GM21737 (cell line): ENCODE results near the gene B4GALNT3.

ENCODE experiments used
- ATAC-seq: cut with Tn5 transposase; IDR thresholded peaks from one replicate; pipeline ENCODE4 v1.9.1; 2021; ENCODE audit warnings: mild to moderate bottlenecking, moderate library complexity; ENCODE audit not compliant: unreplicated experiment

The B4GALNT3 gene

GRCh38 chr12:466762-467161 is 7.0 kb downstream of the B4GALNT3 start:
- no peak for ATAC-seq

GRCh38 chr12:467591-467990 is 7.9 kb downstream of the B4GALNT3 start:
- ATAC-seq = no peak

DNA sequence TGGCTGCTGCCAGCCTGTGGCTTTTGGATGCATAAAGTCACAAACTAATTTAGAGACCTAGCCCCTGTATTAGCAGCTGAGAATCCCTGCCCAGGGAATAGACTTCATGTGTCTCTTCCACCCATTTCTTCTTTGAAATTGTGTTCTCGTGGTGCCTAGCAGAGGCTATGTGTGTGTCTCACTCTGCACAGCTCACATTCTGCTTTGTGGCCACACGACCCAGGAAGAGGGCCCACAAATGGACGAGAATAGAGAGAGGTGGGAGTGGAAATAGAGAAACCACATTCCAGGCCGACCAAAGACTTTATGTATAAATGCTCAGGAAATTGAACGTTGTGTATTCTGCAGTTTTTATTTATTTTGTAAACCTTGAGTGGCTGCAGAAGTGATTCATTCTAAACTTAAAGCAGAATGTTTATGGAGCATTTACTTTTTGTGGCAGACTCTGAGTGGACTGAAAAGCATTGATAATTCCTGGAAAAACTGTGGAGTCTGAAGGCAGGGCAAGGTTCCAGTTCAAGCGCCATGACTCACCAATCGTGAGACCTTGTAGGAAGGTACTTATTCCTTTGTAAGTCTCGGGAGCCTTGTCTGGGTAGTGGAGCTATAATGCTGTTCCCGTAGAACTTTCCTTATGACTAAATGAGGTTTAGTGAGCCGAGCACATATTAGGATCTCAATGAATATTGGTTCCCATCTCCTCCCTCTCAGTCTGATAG is 9.1 kb downstream of the B4GALNT3 start:
- ATAC-seq = no peak

- ATAC-seq = no peak
Measured at GRCh38 chr12:470133-470532, 10.4 kb downstream of the B4GALNT3 start.

DNA sequence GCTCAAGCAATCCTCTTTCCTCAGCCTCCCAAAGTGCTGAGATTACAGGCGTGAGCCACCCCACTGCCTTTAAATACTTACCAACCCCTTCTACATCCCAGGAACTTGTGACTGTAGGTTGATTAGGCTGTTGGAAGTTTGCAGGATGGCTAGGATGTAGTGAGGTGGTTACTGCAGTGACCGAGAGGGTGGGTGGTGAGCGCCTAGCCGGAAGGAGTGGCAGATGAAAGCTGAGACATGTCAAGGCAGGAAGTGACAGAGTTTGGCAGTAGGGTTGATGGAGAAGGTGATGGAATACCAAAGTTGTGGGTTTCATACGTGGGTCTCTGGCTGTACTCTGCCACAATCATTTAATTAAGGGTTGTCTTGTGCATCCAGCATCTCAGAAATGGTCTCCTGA is 13.5 kb downstream of the B4GALNT3 start:
- no peak for ATAC-seq

DNA sequence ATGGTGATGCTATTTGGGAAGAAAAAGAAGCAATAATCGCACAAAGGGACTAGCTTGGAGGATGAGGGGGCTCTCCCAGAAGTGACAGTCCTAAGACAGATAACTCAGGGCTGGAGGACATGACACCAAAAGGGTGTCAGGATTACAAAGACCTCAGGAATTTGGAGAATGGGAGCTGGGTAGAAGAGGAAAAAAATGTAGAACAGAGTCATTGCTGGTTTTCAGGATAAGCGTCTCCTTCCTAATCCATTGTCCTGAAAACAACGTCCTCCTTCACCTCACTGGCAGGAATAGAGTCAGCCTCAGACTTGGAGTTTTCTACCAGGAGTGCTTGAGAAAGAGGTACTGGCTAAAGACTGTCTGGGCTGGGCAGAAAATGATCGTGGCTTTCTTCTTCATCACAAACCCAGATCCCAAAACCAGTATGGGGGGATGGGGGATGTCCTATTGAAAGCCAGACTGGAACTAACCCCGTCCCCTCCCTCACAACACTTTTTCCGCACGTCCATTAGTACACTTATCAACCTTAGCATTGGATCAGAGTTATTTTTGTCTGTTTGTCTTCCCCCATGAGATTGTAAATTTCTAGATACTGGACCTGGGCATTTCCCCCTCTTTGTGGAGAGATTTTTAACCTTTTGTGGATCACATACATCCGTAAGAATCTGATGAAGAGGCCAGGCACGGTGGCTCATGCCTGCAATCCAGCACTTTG is 14.3 kb downstream of the B4GALNT3 start:
- ATAC-seq = no peak

GRCh38 chr12:475286-475685 is 15.5 kb downstream of the B4GALNT3 start:
- ATAC-seq = no peak

DNA sequence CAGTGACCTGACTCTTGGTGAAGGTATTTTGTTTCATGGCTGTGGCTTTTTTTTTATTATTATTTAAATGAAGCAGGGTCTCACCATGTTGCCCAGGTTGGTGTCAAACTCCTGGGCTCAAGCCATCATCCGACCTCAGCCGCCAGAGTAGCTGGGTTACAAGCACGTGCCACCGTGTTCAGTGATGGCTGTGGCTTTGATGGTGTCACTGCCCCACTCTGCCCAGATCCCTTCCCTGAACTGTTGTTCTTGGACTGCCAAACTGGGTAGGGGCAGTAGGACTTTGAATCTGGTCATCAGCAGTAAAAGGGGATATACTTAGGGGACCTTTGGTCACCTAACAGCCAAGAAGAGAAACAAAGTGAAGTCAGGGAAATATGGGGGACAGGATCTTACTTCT is 19.4 kb downstream of the B4GALNT3 start:
- no peak for ATAC-seq

- ATAC-seq = no peak
Measured at GRCh38 chr12:480831-481816, 21.4 kb downstream of the B4GALNT3 start.

DNA sequence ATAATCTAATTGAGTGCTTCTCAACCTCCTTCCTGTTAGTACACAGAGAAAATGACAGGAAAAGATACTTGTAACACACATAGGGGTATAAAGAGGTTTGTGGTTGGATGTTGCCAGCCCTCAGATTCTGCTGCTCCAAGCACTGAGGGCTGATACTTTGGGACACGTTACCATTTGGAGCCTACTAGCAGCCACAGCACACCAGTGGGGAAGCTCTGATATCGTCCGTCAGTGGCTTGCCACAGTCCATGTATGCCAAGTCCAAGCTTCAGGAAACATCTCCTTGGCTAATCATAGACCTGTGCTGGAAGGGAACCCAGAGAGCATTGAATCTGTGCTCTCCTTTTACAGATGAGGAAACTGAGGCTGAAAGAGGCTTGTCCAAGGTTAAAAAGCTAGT is 22.3 kb downstream of the B4GALNT3 start:
- ATAC-seq = no peak

DNA sequence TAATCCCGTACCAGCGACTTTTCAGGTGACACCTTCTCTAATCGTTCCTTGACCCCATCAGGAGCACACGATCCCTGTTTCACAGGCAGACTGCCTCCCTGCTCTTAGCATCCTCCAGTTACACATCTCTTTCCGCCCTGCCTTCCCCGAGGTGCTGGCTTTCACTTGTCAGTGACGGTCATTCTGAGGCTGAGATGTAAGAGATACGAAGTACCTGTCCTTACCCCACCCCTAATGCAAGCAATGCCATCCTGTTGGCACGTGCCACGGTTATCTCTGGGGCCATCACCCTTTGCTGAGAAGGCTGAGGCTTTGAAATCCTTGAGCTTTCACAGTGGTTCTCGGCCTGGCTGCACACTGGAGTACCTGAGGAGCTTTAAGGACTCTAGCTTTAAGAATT is 24.4 kb downstream of the B4GALNT3 start:
- ATAC-seq = no peak

- ATAC-seq = no peak
Measured at GRCh38 chr12:490260-490659, 30.5 kb downstream of the B4GALNT3 start.

DNA sequence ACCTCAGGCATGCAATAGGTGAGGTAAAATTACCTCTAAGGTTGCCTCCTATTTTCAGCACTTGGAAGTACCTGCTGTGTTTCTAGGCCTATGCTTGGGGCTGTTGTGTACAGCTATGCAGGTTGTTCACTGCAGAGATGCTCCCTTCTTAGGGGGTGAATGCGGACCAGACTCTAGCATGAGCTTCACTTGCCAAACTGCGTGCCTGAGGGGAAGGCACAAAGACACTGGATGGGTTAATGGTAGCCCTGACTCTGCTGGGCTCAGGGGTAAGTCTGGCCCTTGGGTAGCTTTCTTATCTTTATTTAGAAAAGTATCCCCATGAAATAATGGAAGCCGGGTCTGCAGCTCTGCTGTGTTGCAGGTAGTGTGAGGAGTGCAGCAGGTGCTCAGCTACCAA is 35.7 kb downstream of the B4GALNT3 start:
- no peak for ATAC-seq

- ATAC-seq = no peak
Measured at GRCh38 chr12:496736-497135, 37.0 kb downstream of the B4GALNT3 start.

GRCh38 chr12:497501-498160 is 37.9 kb downstream of the B4GALNT3 start:
- ATAC-seq = no peak

DNA sequence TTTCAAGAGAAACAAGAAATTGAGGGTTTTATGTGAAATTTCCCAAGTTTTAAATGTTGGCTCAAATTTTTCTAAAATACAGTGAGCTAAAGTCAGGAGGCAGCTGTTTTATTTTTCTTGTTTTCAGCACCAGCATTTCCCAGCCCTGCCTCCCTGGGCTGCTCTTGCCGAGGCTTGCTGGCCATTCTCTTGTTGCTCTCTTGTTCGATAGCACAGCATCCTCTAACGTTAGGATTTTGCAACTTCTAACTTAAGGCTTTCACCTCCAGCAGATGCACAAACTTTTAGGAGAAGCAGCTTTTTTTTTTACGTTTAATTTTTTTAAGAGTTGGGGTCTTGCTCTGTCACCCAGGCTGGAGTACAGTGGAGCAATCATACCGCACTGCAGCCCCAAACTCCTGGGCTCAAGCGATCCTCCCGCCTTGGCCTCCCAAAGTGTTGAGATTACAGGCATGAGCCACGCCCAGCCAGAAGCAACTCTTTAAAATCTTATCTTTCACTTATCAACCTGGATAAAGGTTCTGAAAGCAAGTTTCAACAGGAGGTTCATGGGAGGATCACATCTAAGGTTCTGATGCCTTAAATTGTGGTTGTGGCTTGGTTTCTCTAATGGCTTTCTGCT is 40.2 kb downstream of the B4GALNT3 start:
- ATAC-seq = no peak

DNA sequence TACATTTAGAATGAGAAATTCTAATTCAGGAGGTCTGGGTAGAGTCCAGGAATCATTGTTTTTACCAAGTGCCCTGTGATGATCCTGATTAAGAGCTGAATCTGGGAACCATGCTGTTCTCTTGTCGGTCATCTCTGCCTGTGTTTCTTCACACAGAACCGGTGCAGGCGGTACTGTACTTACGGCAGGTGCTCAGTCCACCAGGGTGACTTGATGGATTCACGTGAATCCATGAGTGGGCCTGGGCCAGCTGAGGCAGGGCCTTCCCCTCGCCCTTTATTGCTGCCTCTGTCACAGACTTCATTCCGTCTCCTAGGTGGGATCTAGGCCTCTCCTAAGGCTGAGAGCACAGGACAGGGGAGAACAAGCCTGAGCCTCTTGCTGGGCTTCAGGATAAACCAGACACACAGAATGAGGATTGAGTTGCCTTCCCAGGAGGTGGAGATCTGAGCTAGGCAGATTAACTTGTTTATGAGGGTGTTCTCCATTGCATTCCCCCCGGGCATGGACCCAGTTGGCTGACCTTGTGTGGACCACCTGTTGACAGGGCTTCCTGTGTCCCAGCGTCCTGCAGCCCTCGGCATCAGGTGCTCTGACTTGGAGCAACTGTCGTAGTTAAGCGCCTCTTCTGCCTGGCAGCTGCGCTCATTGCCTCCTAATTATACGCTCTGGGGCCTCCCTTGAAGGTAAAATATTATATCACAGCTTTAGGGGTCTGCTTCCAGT is 42.1 kb downstream of the B4GALNT3 start:
- no peak for ATAC-seq

- ATAC-seq = no peak
Measured at GRCh38 chr12:503111-503761, 43.5 kb downstream of the B4GALNT3 start.

- ATAC-seq = no peak
Measured at GRCh38 chr12:505221-505620, 45.5 kb downstream of the B4GALNT3 start.
